IPS-NIHi11 (cell line): ENCODE data around the gene TRIM52.
"Not testable (repeated sequence)": the region's sequence is repeated elsewhere in the genome, so short reads cannot be mapped to it uniquely, and the experiment has no call there.

Source experiments
- DNase-seq: peaks from one replicate; pipeline ENCODE4 v3.0.0; 2012; ENCODE audit warnings: mixed read lengths, low spot score

The TRIM52 gene

DNA sequence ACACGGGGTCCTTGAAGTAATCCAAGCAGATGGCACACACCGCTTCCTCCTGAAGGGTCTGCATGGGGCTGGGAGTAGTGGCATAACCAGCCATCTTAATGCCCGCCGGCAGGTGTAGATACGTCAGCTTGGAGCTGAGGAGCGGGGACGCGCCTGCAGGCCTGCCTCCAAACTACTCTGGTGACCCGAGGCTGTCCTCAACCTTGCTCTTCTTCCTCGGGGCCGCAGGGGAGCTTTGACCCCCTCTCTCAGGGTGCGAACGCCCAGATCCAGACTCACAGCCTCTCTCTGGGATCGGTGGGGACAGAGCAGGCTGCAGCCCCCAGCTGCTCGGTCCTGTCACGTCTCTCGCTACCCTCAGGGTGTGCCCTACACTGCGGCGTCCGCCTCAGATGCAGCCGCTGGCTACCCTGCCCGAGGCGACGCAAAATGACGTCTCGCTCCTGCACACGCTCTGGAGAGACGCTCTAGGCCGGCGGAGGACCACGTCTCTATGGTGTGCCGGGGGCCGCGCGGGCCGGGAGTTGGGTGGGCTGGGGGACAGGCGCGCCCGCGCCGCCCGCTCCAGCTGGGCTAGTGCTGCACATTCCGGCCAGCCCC is at the start of gene TRIM52:
TRIM52 (minus strand) TSS at position 424 of the 600 bp plus-strand sequence; CDS start at position 94, 330 bp downstream.
- peak; percentile 87 for DNase-seq

DNA sequence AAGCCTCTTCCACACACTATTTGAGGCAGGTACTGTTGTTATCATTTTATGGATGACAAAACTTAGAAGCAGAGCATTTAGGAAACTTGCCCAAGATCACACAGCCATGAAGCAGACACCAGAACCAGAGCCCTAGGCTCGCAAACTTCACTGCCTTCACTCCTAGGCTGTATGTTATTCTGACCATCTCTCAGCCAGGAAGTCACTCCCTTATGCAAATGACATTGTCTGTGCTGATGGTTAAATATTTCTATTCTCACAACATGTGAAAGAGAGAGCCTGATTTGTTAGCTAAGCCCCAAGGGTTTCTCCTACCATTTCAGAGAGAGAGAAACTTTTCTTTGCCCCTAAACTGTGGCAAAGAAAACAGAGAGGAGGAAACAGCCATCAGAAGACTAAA is 26.4 kb upstream of the TRIM52 start:
- not testable (repeated sequence) for DNase-seq

DNA sequence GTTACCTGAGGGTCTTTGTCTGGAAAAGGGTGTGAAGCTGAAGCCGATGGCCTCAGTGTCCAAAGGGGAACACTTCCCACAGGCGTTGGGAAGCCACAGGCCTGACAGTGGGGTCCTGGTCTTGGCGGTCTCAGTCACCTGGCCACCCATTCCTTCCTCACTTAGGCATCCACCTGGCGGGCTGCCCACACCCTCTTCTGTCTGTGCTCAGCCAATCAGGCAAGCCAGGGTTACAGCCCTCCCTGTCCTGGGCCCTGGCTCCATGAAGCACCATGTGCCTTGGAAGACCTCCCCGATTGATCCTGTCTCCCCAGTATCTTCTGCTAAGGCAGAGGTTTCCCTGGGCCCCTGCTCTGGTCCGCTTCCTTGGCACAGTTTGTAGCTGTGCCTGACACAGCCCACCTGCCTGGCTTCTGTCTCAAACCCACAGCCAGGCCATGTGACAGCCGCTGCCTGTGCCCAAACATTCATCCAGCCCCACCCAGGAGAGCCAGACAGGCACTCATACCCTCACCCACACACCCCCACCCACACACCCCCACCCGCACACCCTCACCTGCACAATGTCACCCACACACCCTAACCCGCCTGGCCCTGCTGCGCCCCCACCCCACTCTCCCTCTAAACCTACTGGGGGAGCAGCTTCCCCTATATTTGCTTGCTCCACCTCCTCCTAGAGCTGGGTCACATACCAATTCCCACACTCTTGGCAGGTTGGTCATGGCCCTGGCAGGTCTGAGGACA is 25.2 kb upstream of the TRIM52 start:
- not testable (repeated sequence) for DNase-seq

DNA sequence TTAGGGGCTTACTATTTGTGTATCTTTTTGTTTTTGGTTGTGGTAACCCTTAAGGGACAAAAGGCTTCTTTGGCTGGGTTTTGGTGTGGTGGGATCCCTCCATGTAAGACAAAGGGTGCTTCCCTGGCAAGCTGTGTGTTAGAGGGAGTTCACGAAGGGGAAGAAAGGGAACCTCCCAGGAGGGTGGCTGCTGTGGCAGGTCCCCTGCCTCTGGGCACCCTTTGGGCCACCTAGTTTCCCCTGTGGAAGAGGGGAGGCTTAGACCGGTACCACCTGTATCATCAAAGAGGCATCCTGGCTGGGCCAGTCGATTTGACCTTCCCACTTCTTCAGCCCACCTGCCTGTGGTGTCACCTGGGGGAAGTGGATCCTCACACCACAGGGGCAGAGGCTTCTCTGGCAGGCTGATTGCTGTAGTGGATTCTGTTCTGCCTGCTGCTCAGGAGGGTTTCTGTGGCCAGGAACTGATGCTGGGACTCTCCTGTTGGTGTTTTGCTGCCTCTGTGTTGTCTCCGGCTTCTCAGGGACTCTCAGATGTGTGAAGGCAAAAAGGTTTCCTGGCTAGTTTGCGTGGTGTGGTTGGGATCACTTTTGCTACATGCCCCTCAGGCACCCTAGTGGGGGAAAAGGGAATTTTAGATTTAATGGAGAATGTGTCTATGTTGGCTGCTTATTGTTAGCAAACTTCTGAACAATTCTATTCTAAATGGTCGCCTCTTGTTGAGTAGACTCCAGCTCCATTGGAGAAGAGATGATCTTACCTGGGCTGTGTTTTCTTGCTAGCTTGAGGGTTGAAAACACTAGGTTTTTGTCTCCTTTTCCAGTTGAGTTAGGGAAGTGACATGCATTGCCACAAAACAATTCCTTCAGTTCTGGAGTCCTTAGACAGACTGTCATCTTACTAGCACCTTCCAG is 23.2 kb upstream of the TRIM52 start:
- DNase-seq: not testable (repeated sequence)

DNA sequence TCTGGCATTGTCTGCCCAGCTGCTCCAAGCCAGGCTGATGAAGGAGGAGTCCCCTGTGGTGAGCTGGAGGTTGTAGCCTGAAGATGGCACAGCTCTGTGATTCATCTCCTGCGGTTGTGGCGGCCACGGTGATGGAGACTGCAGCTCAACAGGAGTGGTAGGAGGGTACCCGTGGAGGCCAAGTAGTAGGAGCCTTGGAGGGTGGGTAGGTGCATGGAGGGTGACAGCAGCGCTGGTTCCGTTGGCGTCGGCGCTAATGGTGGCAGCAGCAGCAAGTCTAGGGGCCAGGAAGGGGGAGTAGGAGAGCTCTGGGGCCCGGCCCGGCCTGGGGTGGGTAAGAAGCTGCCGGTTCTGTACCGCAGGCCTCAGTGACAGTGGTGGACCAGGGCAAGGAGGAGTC is 22.4 kb upstream of the TRIM52 start:
- no peak for DNase-seq

DNA sequence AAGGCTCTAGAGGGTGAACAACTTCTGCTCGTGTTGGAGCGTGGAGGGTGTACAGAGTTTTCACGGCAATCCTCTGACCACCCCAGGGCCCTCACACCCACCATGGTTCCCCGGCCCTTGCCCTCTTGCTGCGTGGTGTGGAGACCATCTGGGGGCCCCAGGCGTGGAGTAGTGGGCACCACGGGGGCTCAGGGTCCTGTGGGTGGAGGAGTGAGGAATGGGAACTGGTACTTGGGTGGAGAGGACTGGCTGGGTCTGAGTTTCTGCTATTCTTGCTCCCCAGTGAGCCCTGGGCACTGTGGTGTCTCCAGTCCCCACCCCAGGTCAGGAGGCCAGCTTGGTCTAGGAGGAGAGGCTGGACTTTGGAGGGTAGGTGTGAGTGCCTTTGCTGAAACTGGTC is 21.9 kb upstream of the TRIM52 start:
- DNase-seq: no peak

DNA sequence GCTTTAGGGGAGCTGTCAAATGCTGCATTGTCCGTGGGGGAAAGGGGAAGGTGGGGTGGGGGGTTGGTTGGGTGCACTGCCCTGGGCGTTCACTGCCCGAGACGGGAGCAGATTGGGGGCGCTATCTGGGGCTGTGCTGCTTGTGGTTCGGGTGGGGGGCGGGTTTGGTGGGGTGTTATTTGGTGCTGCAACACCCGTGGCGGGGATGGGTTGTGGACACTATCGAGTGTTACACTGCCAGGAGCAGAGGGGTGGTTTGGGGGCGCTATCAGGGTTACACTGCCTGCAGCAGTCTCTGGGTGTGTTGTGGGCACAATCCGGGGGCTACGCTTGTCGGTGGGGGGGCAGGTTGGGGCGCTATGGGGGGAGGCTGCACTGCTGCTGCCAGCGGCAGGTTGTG is 21.5 kb upstream of the TRIM52 start:
- DNase-seq: not testable (repeated sequence)

DNA sequence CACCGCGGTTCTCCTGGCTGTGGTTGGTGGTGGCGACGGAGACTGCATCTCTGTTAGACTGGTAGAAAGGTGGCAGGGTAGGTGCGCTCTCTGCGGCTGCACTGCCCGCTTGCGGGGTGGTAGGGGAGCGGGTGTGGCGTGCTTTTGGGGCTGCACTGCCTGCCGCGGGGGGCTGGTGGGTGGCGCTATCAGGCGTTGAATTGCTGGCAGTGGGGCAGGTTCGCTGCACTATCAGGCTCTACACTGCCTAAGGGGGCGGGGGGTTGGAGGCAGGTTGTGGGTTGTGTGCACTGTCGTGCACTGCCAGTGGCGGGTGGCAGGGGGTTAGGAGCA is 21.0 kb upstream of the TRIM52 start:
- peak; percentile 20 for DNase-seq

DNA sequence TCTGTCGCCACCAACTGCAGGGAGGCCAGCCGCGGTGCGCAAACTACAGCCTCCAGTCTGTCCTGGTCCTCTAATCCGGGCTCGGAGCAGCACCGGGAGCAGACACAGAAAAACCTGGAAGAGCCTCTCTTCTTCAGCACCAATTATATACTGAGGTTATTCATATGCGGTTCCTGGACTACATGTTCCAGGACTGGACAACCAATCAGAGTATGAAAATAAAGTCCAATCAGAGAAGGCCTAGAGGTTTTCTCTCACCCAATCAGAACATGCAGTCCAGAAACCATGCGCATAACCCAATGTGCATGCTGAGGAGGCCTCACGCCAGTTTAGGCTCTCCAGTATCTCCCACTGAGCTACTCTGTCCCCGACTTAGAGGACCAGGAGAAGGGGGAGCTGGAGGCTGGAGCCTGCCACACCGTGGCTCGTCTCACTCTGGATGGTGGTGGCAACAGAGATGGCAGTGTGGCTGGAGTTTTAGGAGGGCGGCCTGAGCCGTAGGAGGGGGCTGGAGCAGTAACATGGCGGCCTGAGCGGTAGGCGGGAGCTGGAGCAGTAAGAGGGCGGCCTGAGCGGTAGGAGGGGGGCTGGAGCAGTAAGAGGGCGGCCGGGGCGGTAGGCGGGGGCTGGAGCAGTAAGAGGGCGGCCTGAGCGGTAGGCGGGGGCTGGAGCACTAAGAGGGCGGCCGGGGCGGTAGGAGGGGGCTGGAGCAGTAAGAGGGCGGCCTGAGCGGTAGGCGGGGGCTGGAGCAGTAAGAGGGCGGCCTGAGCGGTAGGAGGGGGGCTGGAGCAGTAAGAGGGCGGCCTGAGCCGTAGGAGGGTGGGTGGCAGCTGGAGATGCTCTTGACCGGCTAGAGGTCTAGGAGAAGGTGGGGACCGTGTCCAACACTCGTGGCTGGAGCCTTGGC is 20.4 kb upstream of the TRIM52 start:
- DNase-seq: peak; percentile 86

DNA sequence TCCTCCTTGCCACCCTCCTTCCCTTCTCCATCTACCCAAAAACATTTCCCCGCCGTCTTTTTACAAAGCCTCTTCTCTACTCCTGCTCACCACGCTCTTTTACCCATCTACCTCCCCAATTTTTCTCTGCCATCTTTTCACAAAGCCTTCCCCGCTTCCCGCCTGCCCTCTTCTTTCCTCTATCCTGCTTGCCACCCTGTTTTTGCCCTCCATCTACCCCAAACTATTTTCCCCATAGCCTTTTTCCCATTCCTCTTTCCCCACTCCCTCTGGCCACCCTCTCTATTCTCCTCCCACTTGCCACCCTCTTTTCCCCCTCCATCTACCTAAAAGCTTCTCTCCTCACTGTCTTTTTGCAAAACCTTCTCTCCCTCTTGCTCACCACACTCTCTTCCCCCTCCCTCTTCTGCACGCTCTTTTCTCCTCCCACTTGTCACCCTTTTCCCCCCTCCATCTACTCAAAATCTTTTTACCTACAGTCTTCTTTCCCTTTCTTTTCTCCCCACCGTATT is 19.4 kb upstream of the TRIM52 start:
- DNase-seq: no peak

DNA sequence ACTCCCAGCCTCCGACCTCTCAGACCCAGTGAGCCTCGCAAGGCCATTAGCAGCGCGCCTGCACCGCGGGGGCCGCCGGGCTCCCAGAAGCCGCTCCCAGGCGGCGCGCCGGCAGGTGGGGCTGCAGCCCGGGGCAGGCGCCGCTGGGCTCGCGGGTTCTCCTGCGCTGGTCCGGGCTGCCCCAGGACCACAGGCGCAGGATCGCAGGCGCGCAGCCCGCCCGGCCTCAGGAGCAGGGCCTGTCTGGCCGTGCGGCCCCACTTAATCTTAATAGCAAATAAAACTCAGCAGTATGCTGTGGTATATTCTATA is 12.4 kb upstream of the TRIM52 start:
- peak; percentile 72 for DNase-seq

DNA sequence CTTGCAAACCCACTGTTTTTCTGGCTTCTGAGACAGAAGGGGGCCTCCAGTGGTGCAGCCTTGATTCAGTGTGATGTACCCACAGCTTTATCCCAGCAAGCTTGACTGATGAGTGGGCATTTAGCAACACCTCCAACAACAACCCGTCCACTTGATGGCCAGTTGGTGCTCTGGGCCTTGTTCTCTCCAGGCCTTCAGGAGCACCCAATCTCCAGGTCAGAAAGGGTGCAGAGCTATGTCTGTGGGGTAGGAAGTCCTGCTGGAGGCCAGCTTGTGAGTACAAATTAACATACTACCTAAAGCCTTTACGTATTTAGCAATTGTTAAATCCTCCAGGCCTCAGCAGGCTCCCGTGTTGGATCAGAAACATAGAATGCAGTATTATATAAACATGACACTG is 10.1 kb upstream of the TRIM52 start:
- DNase-seq: no peak

DNA sequence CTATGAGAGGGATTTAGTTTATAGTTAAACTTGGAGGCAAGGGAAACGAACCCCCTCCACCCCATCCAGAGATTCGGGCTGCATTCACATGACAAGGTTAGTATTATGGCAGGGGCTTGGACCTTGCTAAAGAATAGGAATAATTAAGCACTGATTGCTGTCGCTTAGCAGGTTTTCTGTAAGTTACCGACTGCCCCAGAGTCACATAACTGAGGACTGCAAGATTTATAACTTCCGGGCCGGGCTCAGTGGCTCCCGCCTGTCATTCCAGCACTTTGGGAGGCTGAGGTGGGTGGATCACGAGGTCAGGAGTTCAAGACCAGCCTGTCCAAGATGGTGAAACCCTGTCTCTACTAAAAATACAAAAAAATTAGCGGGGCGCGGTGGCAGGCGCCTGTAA is 7.0 kb upstream of the TRIM52 start:
- DNase-seq: not testable (repeated sequence)

DNA sequence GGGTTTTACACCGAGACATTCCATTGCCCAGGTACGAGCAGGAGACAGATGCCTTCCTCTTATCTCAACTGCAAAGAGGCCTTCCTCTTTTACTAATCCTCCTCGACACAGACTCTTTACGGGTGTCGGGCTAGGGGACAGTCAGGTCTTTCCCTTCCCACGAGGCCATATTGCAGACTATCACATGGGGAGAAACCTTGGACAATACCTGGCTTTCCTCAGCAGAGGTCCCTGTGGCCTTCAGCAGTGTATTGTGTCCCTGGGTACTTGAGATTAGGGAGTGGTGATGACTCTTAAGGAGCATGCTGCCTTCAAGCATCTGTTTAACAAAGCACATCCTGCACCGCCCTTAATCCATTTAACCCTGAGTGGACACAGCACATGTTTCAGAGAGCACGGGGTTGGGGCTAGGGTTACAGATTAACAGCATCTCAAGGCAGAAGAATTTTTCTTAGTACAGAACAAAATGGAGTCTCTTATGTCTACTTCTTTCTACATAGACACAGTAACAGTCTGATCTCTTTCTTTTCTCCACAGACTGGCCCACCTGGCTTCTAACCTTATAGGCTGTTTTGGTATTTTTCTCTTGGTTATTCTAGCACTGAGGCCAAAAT is 6.5 kb upstream of the TRIM52 start:
- not testable (repeated sequence) for DNase-seq

DNA sequence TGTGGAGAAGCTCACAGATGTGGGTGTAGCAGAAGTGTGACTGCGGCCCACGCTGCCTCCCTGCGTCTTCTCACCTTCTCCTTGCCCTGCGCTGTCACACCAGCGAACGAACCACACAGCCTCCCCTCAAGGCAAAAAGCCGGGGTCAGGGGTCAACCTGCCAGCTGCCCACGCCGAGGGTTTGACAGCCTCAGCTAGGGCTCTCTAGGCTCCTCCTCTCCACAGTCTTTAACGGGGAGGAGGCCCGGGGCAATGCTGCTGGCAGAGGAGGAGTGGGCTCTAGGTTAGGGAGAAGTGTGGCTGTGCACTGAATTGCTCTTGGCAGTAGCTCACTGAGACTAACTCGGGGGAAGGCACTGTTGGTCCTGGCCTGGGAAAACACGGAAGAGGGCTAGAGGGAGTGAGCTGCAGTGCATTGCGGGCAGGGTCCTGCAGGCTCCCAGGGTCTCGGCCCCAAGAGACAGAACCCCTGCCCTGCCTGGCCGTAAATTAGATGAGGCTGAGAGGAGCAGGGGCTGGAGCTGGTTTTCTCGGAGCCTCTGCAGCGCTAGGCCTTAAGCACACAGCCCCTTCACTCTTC is 4.2 kb upstream of the TRIM52 start:
- DNase-seq: no peak

DNA sequence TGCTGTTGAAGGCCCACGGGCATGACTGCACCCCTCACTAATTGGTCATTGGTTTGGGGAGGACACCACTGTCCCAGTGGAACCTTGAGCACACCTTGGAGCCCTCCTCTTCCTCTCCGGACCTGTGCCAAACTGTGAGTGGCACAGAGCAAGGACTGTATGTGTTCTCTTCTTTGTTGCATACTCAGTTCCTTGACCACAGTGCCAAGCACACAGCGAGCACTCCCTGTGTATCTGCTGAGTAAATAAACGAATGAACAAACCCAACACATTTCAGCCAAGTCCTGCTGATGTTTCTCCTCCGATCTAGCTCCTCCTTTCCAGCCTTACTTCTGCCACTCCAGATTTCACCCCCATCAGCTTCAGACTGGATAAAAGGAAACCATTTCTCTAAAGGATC is 2.7 kb upstream of the TRIM52 start:
- no peak for DNase-seq

DNA sequence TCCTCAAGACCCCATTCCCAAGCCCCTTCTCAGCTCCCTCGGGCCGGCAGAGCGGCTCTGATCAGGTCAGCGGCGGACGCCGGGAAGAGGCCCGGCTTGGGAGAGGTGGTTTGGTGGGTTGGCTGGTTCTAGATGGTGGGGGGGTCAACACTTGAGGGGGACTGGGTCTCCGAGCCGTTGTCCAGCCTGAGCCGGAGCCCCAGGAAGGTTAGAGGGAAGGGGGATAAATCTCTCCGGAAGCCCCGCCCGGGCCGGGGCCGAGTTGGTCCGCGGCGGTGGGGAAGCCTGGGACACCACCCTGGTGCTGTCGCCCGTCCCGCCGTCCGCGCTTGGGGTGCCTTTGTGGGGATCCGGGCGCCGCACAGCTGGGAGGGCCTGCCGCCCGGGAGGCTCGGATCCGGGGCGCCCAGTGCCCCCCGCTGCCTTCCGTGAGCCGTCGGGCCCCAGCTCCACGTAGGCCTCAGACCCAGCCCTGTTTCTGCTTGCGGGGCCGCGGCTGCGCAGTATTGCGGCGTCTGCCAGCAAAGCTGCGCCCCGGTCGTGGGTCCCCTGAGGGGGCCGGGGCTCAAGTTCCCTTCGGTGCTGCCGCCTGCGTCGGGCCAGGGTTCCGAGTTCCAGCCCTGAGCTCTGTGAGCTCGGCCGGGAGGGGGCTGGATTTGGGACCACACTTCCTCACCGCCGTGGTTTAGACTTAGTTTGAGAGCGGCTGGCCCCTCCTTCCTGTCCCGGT is 542 bp upstream of the TRIM52 start:
- peak; percentile 53 for DNase-seq

DNA sequence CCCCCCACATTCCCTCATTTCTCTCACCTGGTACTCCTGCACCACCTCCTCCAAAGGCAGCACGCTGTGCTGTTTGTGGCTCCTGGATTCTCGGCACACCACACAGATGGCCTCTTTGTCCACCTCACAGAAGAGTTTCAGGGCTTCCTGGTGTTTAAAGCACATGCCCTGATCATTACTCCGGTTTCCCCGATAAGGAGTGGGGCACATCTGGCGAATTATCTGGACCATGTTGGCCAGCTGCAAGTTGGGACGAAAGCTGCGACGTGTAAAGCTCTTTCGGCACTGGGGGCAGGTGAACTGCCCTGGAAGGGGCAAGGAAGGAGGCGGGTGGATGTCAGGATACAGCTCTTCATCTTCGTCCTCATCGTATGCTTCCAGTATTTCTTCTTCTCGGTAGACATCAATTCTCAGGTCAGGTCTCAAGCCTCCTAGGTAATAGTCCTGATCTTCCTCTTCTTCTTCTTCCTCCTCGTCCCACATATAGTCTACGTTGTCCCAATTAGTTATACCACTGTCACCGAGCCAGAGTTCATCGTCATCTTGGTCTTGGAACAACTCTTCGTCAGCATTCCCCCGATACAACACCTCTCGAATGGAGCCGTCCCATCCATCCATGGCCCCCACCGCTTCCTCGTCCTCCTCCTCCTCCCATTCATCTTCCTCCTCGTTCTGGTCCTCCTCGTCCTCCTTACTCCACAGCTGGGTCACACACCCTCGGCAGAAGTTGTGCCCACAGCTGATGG is 796 bp downstream of the TRIM52 start:
- no peak for DNase-seq

DNA sequence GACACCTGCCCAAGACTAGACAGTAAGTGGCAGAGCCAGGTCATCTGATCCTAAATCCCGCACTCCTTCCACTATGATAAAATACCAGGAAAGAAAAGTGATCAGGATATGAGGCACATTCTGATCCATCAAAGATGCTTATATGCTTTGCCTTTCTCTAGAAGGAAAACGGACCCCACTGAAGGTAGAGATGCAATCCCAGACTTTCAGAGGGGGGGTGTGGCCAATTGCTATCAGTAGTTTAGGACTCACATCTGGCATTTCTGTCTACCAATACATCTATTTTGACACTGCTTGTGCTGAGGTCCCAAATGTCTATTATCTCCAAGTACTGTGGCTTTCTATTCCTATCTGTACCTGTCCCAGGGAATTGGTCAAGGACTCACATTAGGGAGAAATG is 1.7 kb downstream of the TRIM52 start:
- DNase-seq: no peak

DNA sequence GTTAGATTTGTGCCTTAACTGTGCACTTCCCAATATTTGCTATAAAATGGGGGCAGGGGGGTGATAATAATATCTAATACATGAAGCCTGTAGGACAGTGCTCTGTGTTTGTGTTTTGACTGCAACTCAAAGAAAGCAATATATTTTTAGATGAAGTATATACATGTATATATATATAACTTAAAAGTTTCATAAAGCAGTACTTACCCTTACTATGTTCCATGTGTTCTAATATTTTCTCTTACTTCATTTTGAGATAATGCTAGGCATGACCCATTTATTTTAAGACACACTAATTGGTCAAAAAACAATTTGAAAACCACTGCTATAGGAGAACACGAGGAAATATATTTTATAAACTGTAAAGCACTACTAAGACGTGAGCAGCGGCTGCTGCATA is 2.4 kb downstream of the TRIM52 start:
- no peak for DNase-seq
